GM23338 (cell line): ENCODE results near the gene SOSTDC1. TPM values are rescaled to one million over a fixed set of nuclear protein-coding genes. Genes with fewer than 3 reads are reported as not detected.

ENCODE experiments used
- ATAC-seq: fragments of 200-7000 bp; cut with Tn5 transposase; 3 replicates; pipeline ENCODE4 v1.9.1; 2020
- DNase-seq: peaks from one replicate; pipeline ENCODE4 v3.0.0-alpha.2; 2015; ENCODE audit warnings: low spot score
- H2AFZ ChIP-seq: fragments of 200-600 bp; sonication (generic); 2 replicates; pipeline ENCODE4 v1.8.0; 2016; ENCODE audit warnings: antibody characterized with exemption, mild to moderate bottlenecking, moderate library complexity
- H3F3A ChIP-seq: fragments of 200-600 bp; sonication (generic); replicated peaks from 2 replicates; pipeline ENCODE4 v1.8.0; 2017; ENCODE audit warnings: antibody characterized with exemption, mixed run types, low read depth
- H3K27ac ChIP-seq: fragments of 200-600 bp; sonication (generic); 2 replicates; pipeline ENCODE4 v1.6.1; 2016; ENCODE audit warnings: low read depth
- H3K27me3 ChIP-seq: fragments of 200-600 bp; sonication (generic); 2 replicates; pipeline ENCODE4 v1.8.0; 2016; ENCODE audit warnings: mild to moderate bottlenecking, mixed run types, moderate library complexity; ENCODE audit not compliant: insufficient read depth
- H3K36me3 ChIP-seq: fragments of 200-600 bp; sonication (generic); 2 replicates; pipeline ENCODE4 v1.8.0; 2016; ENCODE audit warnings: mild to moderate bottlenecking; ENCODE audit not compliant: insufficient read depth
- H3K4me1 ChIP-seq: fragments of 200-600 bp; sonication (generic); 2 replicates; pipeline ENCODE4 v1.8.0; 2016; ENCODE audit warnings: mild to moderate bottlenecking, moderate library complexity; ENCODE audit not compliant: insufficient read depth
- H3K4me2 ChIP-seq: fragments of 200-600 bp; sonication (generic); 2 replicates; pipeline ENCODE4 v1.7.1; 2017; ENCODE audit warnings: mixed run types
- H3K4me3 ChIP-seq: fragments of 200-600 bp; sonication (generic); 2 replicates; pipeline ENCODE4 v1.6.1; 2016; ENCODE audit warnings: mixed run types
- H3K79me2 ChIP-seq: fragments of 200-600 bp; sonication (generic); replicated peaks from 2 replicates; pipeline ENCODE4 v1.8.0; 2017; ENCODE audit warnings: mild to moderate bottlenecking; ENCODE audit not compliant: insufficient read depth
- H3K9me2 ChIP-seq: fragments of 200-600 bp; sonication (generic); 2 replicates; pipeline ENCODE4 v1.8.0; 2017; ENCODE audit not compliant: insufficient read depth
- H4K20me1 ChIP-seq: fragments of 200-600 bp; sonication (generic); replicated peaks from 2 replicates; pipeline ENCODE4 v1.8.0; 2017; ENCODE audit warnings: mild to moderate bottlenecking; ENCODE audit not compliant: insufficient read depth
- H3K27ac Mint-ChIP-seq: 2 replicates; pipeline ENCODE4 v1.8.0; 2020; ENCODE audit warnings: inconsistent platforms, mild to moderate bottlenecking, moderate library complexity, mixed read lengths
- H3K27me3 Mint-ChIP-seq: 3 replicates; pipeline ENCODE4 v1.8.0; 2022; ENCODE audit warnings: low read depth, mild to moderate bottlenecking, moderate library complexity, mixed read lengths, inconsistent platforms; ENCODE audit not compliant: insufficient read depth, poor library complexity
- H3K36me3 Mint-ChIP-seq: 3 replicates; pipeline ENCODE4 v1.8.0; 2021; ENCODE audit warnings: low read depth, mild to moderate bottlenecking, inconsistent platforms, moderate library complexity, mixed read lengths
- H3K4me1 Mint-ChIP-seq: 3 replicates; pipeline ENCODE4 v1.8.0; 2020; ENCODE audit warnings: mild to moderate bottlenecking, inconsistent platforms, mixed read lengths
- H3K4me3 Mint-ChIP-seq: 3 replicates; pipeline ENCODE4 v1.8.0; 2021; ENCODE audit warnings: moderate library complexity, mild to moderate bottlenecking, inconsistent platforms, mixed read lengths
- H3K9me3 Mint-ChIP-seq: 3 replicates; pipeline ENCODE4 v1.8.0; 2020; ENCODE audit warnings: moderate library complexity, mild to moderate bottlenecking, inconsistent platforms, mixed read lengths
- CREB1 ChIP-seq: fragments of 250-450 bp; sonication (Bioruptor Pico); IDR thresholded peaks from 2 replicates; pipeline ENCODE4 v1.5.0; 2020; ENCODE audit warnings: low read depth, mild to moderate bottlenecking, moderate library complexity
- CTCF ChIP-seq, 2 experiments: fragments of 200-600 bp in 1 of 2; sonication (generic) in 1 of 2; conservative IDR thresholded peaks; 2 replicates each; pipeline versions ENCODE4 v1.5.1 to v1.6.1; 2016 to 2017; ENCODE audit warnings: antibody characterized with exemption in 2 of 2, low read depth in 2 of 2, mild to moderate bottlenecking in 2 of 2, moderate library complexity in 1 of 2
- ETS1 ChIP-seq: IDR thresholded peaks from 2 replicates; pipeline ENCODE4 v1.6.1; 2016; ENCODE audit warnings: antibody characterized with exemption
- JUNB ChIP-seq: IDR thresholded peaks from one replicate; pipeline ENCODE4 v1.6.1; 2016; ENCODE audit warnings: antibody characterized with exemption; ENCODE audit not compliant: unreplicated experiment
- NANOG ChIP-seq: IDR thresholded peaks from 2 replicates; pipeline ENCODE4 v1.6.1; 2016; ENCODE audit warnings: antibody characterized with exemption, borderline replicate concordance
- POLR2AphosphoS5 ChIP-seq: IDR thresholded peaks from 2 replicates; pipeline ENCODE4 v1.6.1; 2016; ENCODE audit warnings: antibody characterized with exemption, low read depth
- REST ChIP-seq: IDR thresholded peaks from one replicate; pipeline ENCODE4 v1.6.1; 2018; ENCODE audit warnings: antibody characterized with exemption; ENCODE audit not compliant: unreplicated experiment
- ZNF114 ChIP-seq: fragments of 250-450 bp; sonication (Bioruptor Pico); IDR thresholded peaks from 2 replicates; pipeline ENCODE4 v1.5.0; 2020; ENCODE audit warnings: mild to moderate bottlenecking, moderate library complexity
- ZNF331 ChIP-seq: fragments of 250-450 bp; sonication (Bioruptor Pico); IDR thresholded peaks from 2 replicates; pipeline ENCODE4 v1.5.0; 2020; ENCODE audit warnings: low read depth, mild to moderate bottlenecking, moderate library complexity
- ZNF462 ChIP-seq: fragments of 250-450 bp; sonication (Bioruptor Pico); IDR thresholded peaks from 2 replicates; pipeline ENCODE4 v1.5.0; 2020; ENCODE audit warnings: mild to moderate bottlenecking, moderate library complexity
- polyA plus RNA-seq: library from polyadenylated mRNA; unstranded; fragments of >200 nt; fragmentation: Nextera tagmentation; extraction: Ambion mirVana; gene quantifications from 2 replicates; pipeline ENCODE4 v1.2.1, GENCODE V29; 2016
- total RNA-seq: library from RNA; depleted of rRNA; stranded (reverse); fragments of >200 nt; shearing (Covaris generic); gene quantifications from 2 replicates; pipeline ENCODE4 v1.2.3, GENCODE V29; 2014

Gene SOSTDC1
- total and polyA plus RNA-seq, 2 experiments from 2014 or later, result 0.76 to 1.0 TPM

- TF ChIP-seq POLR2AphosphoS5 (no peak), CTCF (conservative IDR thresholded peaks at IDR 0.05; ENCODE audit: low read depth in 2 of 2) (no peak), CREB1 (CRISPR knock-in tag) (no peak), NANOG (no peak), JUNB (no peak), ZNF331 (no peak), ZNF114 (CRISPR knock-in tag) (no peak)
These were observed 17.7 kb downstream of the SOSTDC1 start (continued) for GRCh38 chr7:16447876-16448275.

GRCh38 chr7:16446508-16446907, 19.0 kb downstream of the SOSTDC1 start:
- Mint-ChIP-seq H3K4me3 (no peak overlapping the region), H3K36me3 (no peaks in the 10 kb centered on the region), H3K27me3 (no peaks in the 10 kb centered on the region), H3K9me3 (no peaks in the 10 kb centered on the region), H3K27ac (no peak overlapping the region), H3K4me1 (no peaks in the 10 kb centered on the region)
- no peak overlapping the region for H2AFZ ChIP-seq
- H3K4me1 ChIP-seq, result no peaks in the 10 kb centered on the region
- H3K4me2 ChIP-seq, result no peak overlapping the region
- ATAC-seq, result no peak
- no peaks in the 10 kb centered on the region for H3K27me3 ChIP-seq
- no peak overlapping the region for H3K4me3 ChIP-seq
- H4K20me1 ChIP-seq, result no peaks in the 10 kb centered on the region
- DNase-seq, result no peak
- H3K79me2 ChIP-seq, result no peaks in the 10 kb centered on the region
- H3K36me3 ChIP-seq, result no peaks in the 10 kb centered on the region
- H3K9me2 ChIP-seq, result no peaks in the 10 kb centered on the region
- H3F3A ChIP-seq, result no peaks in the 10 kb centered on the region
- H3K27ac ChIP-seq, result no peak overlapping the region
- TF ChIP-seq CREB1 (CRISPR knock-in tag), result no peak
- no peak for TF ChIP-seq REST
- TF ChIP-seq ETS1, result no peak
- no peak for TF ChIP-seq CTCF (conservative IDR thresholded peaks at IDR 0.05; ENCODE audit: low read depth in 2 of 2)
- TF ChIP-seq ZNF114 (CRISPR knock-in tag), result no peak
- no peak for TF ChIP-seq ZNF462 (CRISPR knock-in tag)
- TF ChIP-seq NANOG, result no peak
- no peak for TF ChIP-seq ZNF331
